ENCODE results near the gene ORM2.

GRCh38 chr9:114327749-114328148 is 1.9 kb upstream of the ORM2 start:
- TF ChIP-seq YY1 (IDR thresholded peaks at IDR 0.05; ENCODE audit: insufficient read depth, insufficient read length) (no peak), SUZ12 (IDR thresholded peaks at IDR 0.05; ENCODE audit: extremely low read depth, insufficient read depth, insufficient read length) (no peak)
